KOPT-K1 (cell line): ENCODE measurements around the gene ATP10D.
A peak's percentile ranks its signal among the peaks of the same experiment; 100 is the strongest.
"Not testable (repeated sequence)": the region's sequence is repeated elsewhere in the genome, so short reads cannot be mapped to it uniquely, and the experiment has no call there.

Experiments
- H3K27ac ChIP-seq: fragments of 200-600 bp; sonication (generic); 2 replicates; pipeline ENCODE4 v1.5.1; 2016; ENCODE audit warnings: antibody characterized with exemption, mild to moderate bottlenecking, low read depth, low read length; ENCODE audit not compliant: poor library complexity, severe bottlenecking
- H3K36me3 ChIP-seq: fragments of 200-600 bp; sonication (generic); 2 replicates; pipeline ENCODE4 v1.5.1; 2017; ENCODE audit warnings: antibody characterized with exemption, mild to moderate bottlenecking, low read length, moderate library complexity; ENCODE audit not compliant: insufficient read depth
- H3K9me3 ChIP-seq: fragments of 200-600 bp; sonication (generic); 2 replicates; pipeline ENCODE4 v1.5.1; 2017; ENCODE audit warnings: antibody characterized with exemption, low read length, mild to moderate bottlenecking; ENCODE audit not compliant: insufficient read depth, poor library complexity, severe bottlenecking

ATP10D gene

DNA sequence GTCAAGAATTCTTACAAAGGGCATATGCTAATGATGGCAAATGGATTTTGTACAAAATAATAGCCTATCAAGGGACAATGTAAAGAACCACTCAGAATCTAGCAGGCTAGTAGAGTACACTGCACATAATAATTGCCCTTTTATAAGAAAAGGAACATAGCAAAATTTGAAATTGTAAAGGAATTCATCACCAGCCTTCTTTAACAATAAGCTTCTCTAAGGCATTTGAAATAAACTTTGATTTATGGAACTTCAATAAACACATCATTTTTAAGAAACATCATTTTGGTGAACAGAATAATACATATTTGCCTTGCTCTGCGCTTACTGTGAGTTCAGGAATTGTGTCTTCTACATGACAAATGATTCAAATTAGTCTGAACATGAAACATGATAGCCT lies 9.7 kb upstream of the ATP10D start:
- Histone ChIP-seq H3K9me3 (no peaks in the 10 kb centered on the region), H3K27ac (no peak overlapping the region), H3K36me3 (no peaks in the 10 kb centered on the region)

GRCh38 chr4:47478804-47479203 lies 6.3 kb upstream of the ATP10D start:
- no peaks in the 10 kb centered on the region for H3K9me3 ChIP-seq
- H3K36me3 ChIP-seq, result no peaks in the 10 kb centered on the region
- no peak overlapping the region for H3K27ac ChIP-seq

- Histone ChIP-seq H3K36me3 (no peaks in the 10 kb centered on the region), H3K9me3 (no peaks in the 10 kb centered on the region), H3K27ac (no peak overlapping the region)
These were observed 2.7 kb upstream of the ATP10D start for GRCh38 chr4:47482326-47482725.

- no peak overlapping the region for H3K27ac ChIP-seq
- H3K9me3 ChIP-seq, result no peaks in the 10 kb centered on the region
- no peaks in the 10 kb centered on the region for H3K36me3 ChIP-seq
These were observed 1.3 kb upstream of the ATP10D start for GRCh38 chr4:47483745-47484144.

- Histone ChIP-seq H3K27ac (no peak overlapping the region), H3K9me3 (no peaks in the 10 kb centered on the region), H3K36me3 (no peaks in the 10 kb centered on the region)
These were observed 907 bp upstream of the ATP10D start for GRCh38 chr4:47484168-47484567.

- peak overlapping the region; percentile 58 for H3K27ac ChIP-seq
- H3K9me3 ChIP-seq, result no peaks in the 10 kb centered on the region
- no peaks in the 10 kb centered on the region for H3K36me3 ChIP-seq
These were observed 693 bp downstream of the ATP10D start for GRCh38 chr4:47485768-47486167.

- Histone ChIP-seq H3K27ac (no peak overlapping the region), H3K36me3 (no peaks in the 10 kb centered on the region), H3K9me3 (no peaks in the 10 kb centered on the region)
These were observed 1.2 kb downstream of the ATP10D start for GRCh38 chr4:47486231-47486673.

GRCh38 chr4:47486727-47487126 lies 1.7 kb downstream of the ATP10D start:
- H3K27ac ChIP-seq, H3K9me3 ChIP-seq, H3K36me3 ChIP-seq: not testable (repeated sequence)

GRCh38 chr4:47488706-47489105 lies 3.6 kb downstream of the ATP10D start:
- no peaks in the 10 kb centered on the region for H3K9me3 ChIP-seq
- no peak overlapping the region for H3K27ac ChIP-seq
- H3K36me3 ChIP-seq, result no peaks in the 10 kb centered on the region

DNA sequence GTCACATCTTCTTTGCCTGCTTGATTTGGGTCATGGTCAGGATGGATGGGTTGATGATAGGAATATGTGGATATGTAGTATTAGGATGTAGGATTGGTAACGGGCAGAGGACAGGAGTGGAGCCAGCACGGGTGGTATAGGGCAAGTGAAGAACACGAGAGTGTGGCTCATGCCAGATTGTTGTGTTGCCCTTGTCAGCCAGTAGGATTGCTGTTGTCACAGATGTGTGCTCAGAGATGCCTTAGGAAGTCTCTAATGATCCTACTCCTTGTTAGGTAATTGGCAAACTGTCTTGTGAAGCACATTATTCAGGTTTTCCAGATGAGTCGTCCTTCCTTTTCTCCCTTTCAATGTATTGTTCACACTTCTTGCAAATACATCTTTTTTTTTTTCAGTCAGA lies 5.5 kb downstream of the ATP10D start:
- H3K27ac ChIP-seq, result no peak overlapping the region
- H3K36me3 ChIP-seq, result no peaks in the 10 kb centered on the region
- H3K9me3 ChIP-seq, result no peaks in the 10 kb centered on the region

- H3K36me3 ChIP-seq, result no peaks in the 10 kb centered on the region
- no peak overlapping the region for H3K27ac ChIP-seq
- no peaks in the 10 kb centered on the region for H3K9me3 ChIP-seq
These were observed 8.4 kb downstream of the ATP10D start for GRCh38 chr4:47493238-47494123.

GRCh38 chr4:47494124-47494430 lies 9.0 kb downstream of the ATP10D start:
- Histone ChIP-seq H3K36me3 (no peaks in the 10 kb centered on the region), H3K9me3 (no peaks in the 10 kb centered on the region), H3K27ac (no peak overlapping the region)

- Histone ChIP-seq H3K9me3 (no peaks in the 10 kb centered on the region), H3K27ac (no peak overlapping the region)
These were observed 13.8 kb downstream of the ATP10D start for GRCh38 chr4:47498899-47499298.

DNA sequence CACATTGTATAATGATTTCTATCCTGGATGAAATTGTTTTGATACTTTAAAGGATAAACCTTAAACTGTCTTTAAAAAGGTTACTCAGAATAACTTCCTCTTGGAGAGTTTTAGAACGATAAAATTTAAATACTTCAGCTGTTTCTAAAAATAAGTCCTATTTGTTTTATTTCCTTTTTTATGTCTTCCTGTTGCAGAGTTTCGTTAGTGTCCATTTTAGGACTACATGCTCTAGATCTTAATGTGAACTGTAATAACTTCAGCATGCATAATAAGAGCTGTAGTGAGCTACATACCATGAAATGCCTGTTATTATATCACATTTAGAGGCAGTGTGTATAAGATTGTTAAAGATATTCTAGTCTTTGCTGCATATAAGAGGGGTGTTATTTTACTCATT lies 14.6 kb downstream of the ATP10D start:
- Histone ChIP-seq H3K27ac (no peak overlapping the region), H3K9me3 (no peaks in the 10 kb centered on the region), H3K36me3 (no peaks in the 10 kb centered on the region)

More at GRCh38 chr4:47498899-47499298, 13.8 kb downstream of the ATP10D start:
- no peaks in the 10 kb centered on the region for H3K36me3 ChIP-seq

- H3K36me3 ChIP-seq, result no peaks in the 10 kb centered on the region
- no peaks in the 10 kb centered on the region for H3K9me3 ChIP-seq
- no peak overlapping the region for H3K27ac ChIP-seq
These were observed 15.7 kb downstream of the ATP10D start for GRCh38 chr4:47500776-47501175.

- Histone ChIP-seq H3K9me3 (no peaks in the 10 kb centered on the region), H3K27ac (no peak overlapping the region), H3K36me3 (no peaks in the 10 kb centered on the region)
These were observed 20.1 kb downstream of the ATP10D start for GRCh38 chr4:47505147-47505546.
